ENCODE measurements around the gene TSSK2. TPM values are rescaled to one million over a fixed set of nuclear protein-coding genes. Genes with fewer than 3 reads are reported as not detected.

TSSK2 gene
- total and polyA plus RNA-seq, 2 experiments from 2014 or later: not detected

GRCh38 chr22:19111584-19111983, 19.5 kb upstream of the TSSK2 start:
- Mint-ChIP-seq H3K4me3 (no peak overlapping the region), H3K27me3 (ENCODE audit: insufficient read depth, low read depth, poor library complexity) (peaks cover 5% of the 10 kb centered on the region), H3K27ac (peak overlapping the region; percentile 75; the same call in 1 of the 2 replicates), H3K36me3 (ENCODE audit: low read depth) (peaks cover 3% of the 10 kb centered on the region; the same call in 2 of the 3 replicates), H3K9me3 (no peaks in the 10 kb centered on the region; the same call in 2 of the 3 replicates), H3K4me1 (peaks cover 26% of the 10 kb centered on the region)
- Histone ChIP-seq H3K27ac (ENCODE audit: low read depth) (peak overlapping the region; percentile 46), H4K20me1 (replicated peaks; ENCODE audit: insufficient read depth) (peaks cover 60% of the 10 kb centered on the region), H2AFZ (no peak overlapping the region), H3K27me3 (ENCODE audit: insufficient read depth) (no peaks in the 10 kb centered on the region), H3K4me1 (ENCODE audit: insufficient read depth) (peaks cover 27% of the 10 kb centered on the region), H3K4me2 (0 out of 2 replicates have a peak overlapping the region, but pooled peaks have one; percentile 24), H3K79me2 (replicated peaks; ENCODE audit: insufficient read depth) (peaks cover 100% of the 10 kb centered on the region), H3K4me3 (no peak overlapping the region), H3K9me2 (ENCODE audit: insufficient read depth) (no peaks in the 10 kb centered on the region), H3F3A (replicated peaks; ENCODE audit: low read depth) (no peaks in the 10 kb centered on the region), H3K36me3 (ENCODE audit: insufficient read depth) (no peaks in the 10 kb centered on the region)
- DNase-seq (ENCODE audit: low spot score) (no peak), ATAC-seq (peak; percentile 12; the same call in 1 of the 3 replicates)
- TF ChIP-seq POLR2AphosphoS5 (IDR thresholded peaks at IDR 0.05; ENCODE audit: low read depth) (no peak), EZH2 (IDR thresholded peaks at IDR 0.05; ENCODE audit: low read depth, unreplicated experiment) (no peak), ZNF331 (CRISPR knock-in tag; IDR thresholded peaks at IDR 0.05; ENCODE audit: low read depth) (no peak), CTCF (conservative IDR thresholded peaks at IDR 0.05; ENCODE audit: low read depth in 2 of 2) (no peak), NANOG (IDR thresholded peaks at IDR 0.05; ENCODE audit: borderline replicate concordance) (no peak), CREB1 (CRISPR knock-in tag; IDR thresholded peaks at IDR 0.05; ENCODE audit: low read depth) (no peak), ZNF462 (CRISPR knock-in tag; IDR thresholded peaks at IDR 0.05) (no peak)

Data from GM23338 (cell line).